Astrocyte (in vitro differentiated cells and primary cell): ENCODE measurements around the gene SCAP. TPM values are rescaled to one million over a fixed set of nuclear protein-coding genes. Genes with fewer than 3 reads are reported as not detected.

Source experiments
- DNase-seq: peaks from one replicate; pipeline ENCODE4 v3.0.0-alpha.2; 2010; ENCODE audit warnings: low read depth
- FAIRE-seq: peaks from 2 replicates; lab custom pipeline; 2011; peaks lifted over from hg19 to GRCh38; lab: Jason Lieb, UNC
- H2AFZ ChIP-seq: 2 replicates; pipeline ENCODE4 v1.6.0; 2012; ENCODE audit warnings: low read depth, low read length, inconsistent platforms
- H3K27ac ChIP-seq: 2 replicates; pipeline ENCODE4 v1.5.1; 2011; ENCODE audit warnings: low read depth, low read length, inconsistent platforms
- H3K27me3 ChIP-seq: 2 replicates; pipeline ENCODE4 v1.6.0; 2011; ENCODE audit warnings: low read length, inconsistent platforms; ENCODE audit not compliant: insufficient read depth
- H3K36me3 ChIP-seq: 2 replicates; pipeline ENCODE4 v1.5.1; 2011; ENCODE audit warnings: low read length, inconsistent platforms; ENCODE audit not compliant: insufficient read depth
- H3K4me1 ChIP-seq: 2 replicates; pipeline ENCODE4 v1.5.1; 2011; ENCODE audit warnings: low read length, inconsistent platforms; ENCODE audit not compliant: insufficient read depth
- H3K4me2 ChIP-seq: 2 replicates; pipeline ENCODE4 v1.6.0; 2012; ENCODE audit warnings: low read length, inconsistent platforms
- H3K4me3 ChIP-seq: 2 replicates; pipeline ENCODE4 v1.5.1; 2011; ENCODE audit warnings: low read depth, mild to moderate bottlenecking, low read length, inconsistent platforms; ENCODE audit not compliant: insufficient read depth
- H3K79me2 ChIP-seq: 2 replicates; pipeline ENCODE4 v1.6.0; 2012; ENCODE audit warnings: mild to moderate bottlenecking, low read length, inconsistent platforms; ENCODE audit not compliant: insufficient read depth
- H3K9ac ChIP-seq: 2 replicates; pipeline ENCODE4 v1.6.0; 2012; ENCODE audit warnings: mild to moderate bottlenecking, low read length, inconsistent platforms
- H3K9me3 ChIP-seq: 2 replicates; pipeline ENCODE4 v1.5.1; 2012; ENCODE audit warnings: low read depth, mild to moderate bottlenecking, low read length, inconsistent platforms; ENCODE audit not compliant: insufficient read depth
- H4K20me1 ChIP-seq: 2 replicates; pipeline ENCODE4 v1.6.0; 2012; ENCODE audit warnings: low read length, inconsistent platforms; ENCODE audit not compliant: insufficient read depth
- H3K27ac Mint-ChIP-seq: one replicate; pipeline ENCODE4 v1.8.0; 2021; ENCODE audit warnings: mild to moderate bottlenecking, mixed read lengths; ENCODE audit not compliant: unreplicated experiment
- H3K27me3 Mint-ChIP-seq: one replicate; pipeline ENCODE4 v1.8.0; 2021; ENCODE audit warnings: low read depth, mixed read lengths; ENCODE audit not compliant: unreplicated experiment
- H3K36me3 Mint-ChIP-seq: one replicate; pipeline ENCODE4 v1.8.0; 2021; ENCODE audit warnings: low read depth, mixed read lengths; ENCODE audit not compliant: unreplicated experiment
- H3K4me1 Mint-ChIP-seq: one replicate; pipeline ENCODE4 v1.8.0; 2021; ENCODE audit warnings: low read depth, mixed read lengths; ENCODE audit not compliant: unreplicated experiment
- H3K4me3 Mint-ChIP-seq: one replicate; pipeline ENCODE4 v1.8.0; 2021; ENCODE audit warnings: mild to moderate bottlenecking, moderate library complexity, mixed read lengths; ENCODE audit not compliant: unreplicated experiment
- H3K9me3 Mint-ChIP-seq: one replicate; pipeline ENCODE4 v1.8.0; 2021; ENCODE audit warnings: mild to moderate bottlenecking, mixed read lengths; ENCODE audit not compliant: unreplicated experiment
- CTCF ChIP-seq: IDR thresholded peaks from 2 replicates; pipeline ENCODE4 v1.5.1; 2011; ENCODE audit warnings: low read depth, mild to moderate bottlenecking, inconsistent platforms, low read length, moderate library complexity; ENCODE audit not compliant: insufficient read depth
- EZH2 ChIP-seq: IDR thresholded peaks from 2 replicates; pipeline ENCODE4 v1.6.1; 2012; ENCODE audit warnings: mild to moderate bottlenecking, low read length, inconsistent platforms; ENCODE audit not compliant: insufficient read depth
- total RNA-seq: library from RNA; stranded (reverse); gene quantifications from 2 replicates; pipeline ENCODE4 v1.2.1, GENCODE V29; 2021

SCAP gene
- total RNA-seq, 1 donor from 2014 or later = 47.9 TPM

- Mint-ChIP-seq H3K27me3 (peaks cover 2% of the 10 kb centered on the region), H3K4me1 (peaks cover 8% of the 10 kb centered on the region), H3K4me3 (no peak overlapping the region), H3K27ac (peak overlapping the region; percentile 58), H3K9me3 (no peaks in the 10 kb centered on the region), H3K36me3 (no peaks in the 10 kb centered on the region)
- Histone ChIP-seq H3K27ac (no peak overlapping the region), H3K9ac (no peak overlapping the region), H2AFZ (no peak overlapping the region), H4K20me1 (no peaks in the 10 kb centered on the region), H3K79me2 (peaks cover 23% of the 10 kb centered on the region), H3K4me2 (no peak overlapping the region), H3K4me1 (peaks cover 7% of the 10 kb centered on the region), H3K9me3 (no peaks in the 10 kb centered on the region), H3K36me3 (peaks cover under 1% of the 10 kb centered on the region), H3K27me3 (no peaks in the 10 kb centered on the region), H3K4me3 (no peak overlapping the region)
- no peak for DNase-seq
- FAIRE-seq = no peak
- TF ChIP-seq CTCF (no peak), EZH2 (no peak)
Measured at GRCh38 chr3:47515864-47516319, 40.2 kb upstream of the SCAP start.

GRCh38 chr3:47515100-47515499 lies 39.4 kb upstream of the SCAP start:
- FAIRE-seq = no peak
- Histone ChIP-seq H2AFZ (no peak overlapping the region), H4K20me1 (no peaks in the 10 kb centered on the region), H3K4me2 (no peak overlapping the region), H3K9me3 (no peaks in the 10 kb centered on the region), H3K4me1 (peaks cover 7% of the 10 kb centered on the region), H3K27ac (no peak overlapping the region), H3K4me3 (no peak overlapping the region), H3K36me3 (peaks cover 9% of the 10 kb centered on the region), H3K9ac (no peak overlapping the region), H3K27me3 (no peaks in the 10 kb centered on the region), H3K79me2 (peaks cover 31% of the 10 kb centered on the region)
- H3K4me1 Mint-ChIP-seq = peaks cover 8% of the 10 kb centered on the region
- H3K4me3 Mint-ChIP-seq = peak overlapping the region; percentile 75
- TF ChIP-seq EZH2 = no peak
- TF ChIP-seq CTCF = no peak
- no peak overlapping the region for H3K27ac Mint-ChIP-seq
- peaks cover 4% of the 10 kb centered on the region for H3K36me3 Mint-ChIP-seq
- DNase-seq = no peak
- H3K27me3 Mint-ChIP-seq = peaks cover 2% of the 10 kb centered on the region
- no peaks in the 10 kb centered on the region for H3K9me3 Mint-ChIP-seq

GRCh38 chr3:47513125-47513929 lies 37.6 kb upstream of the SCAP start, which contains the start of gene ELP6:
Gene ELP6, minus strand, starts transcription at chr3:47513712. Its CDS starts 122 bp downstream, at chr3:47513590.
- Mint-ChIP-seq H3K36me3 (peaks cover 4% of the 10 kb centered on the region), H3K9me3 (no peaks in the 10 kb centered on the region), H3K4me3 (peak within 1 kb of the TSS; percentile 98), H3K27me3 (peaks cover 2% of the 10 kb centered on the region), H3K4me1 (peaks cover 8% of the 10 kb centered on the region), H3K27ac (peak within 1 kb of the TSS; percentile 92)
- DNase-seq (peak; percentile 86), FAIRE-seq (no peak)
- Histone ChIP-seq H3K4me1 (peaks cover 7% of the 10 kb centered on the region), H3K4me2 (peak within 1 kb of the TSS; percentile 88), H3K9ac (peak within 1 kb of the TSS; percentile 91), H3K79me2 (peaks cover 39% of the 10 kb centered on the region), H3K4me3 (peak within 1 kb of the TSS; percentile 85), H3K9me3 (no peaks in the 10 kb centered on the region), H3K36me3 (peaks cover 13% of the 10 kb centered on the region), H2AFZ (peak within 1 kb of the TSS; percentile 97), H4K20me1 (no peaks in the 10 kb centered on the region), H3K27me3 (no peaks in the 10 kb centered on the region), H3K27ac (peak within 1 kb of the TSS; percentile 96)
- no peak for TF ChIP-seq EZH2
- TF ChIP-seq CTCF = peak; percentile 16
